ENCODE measurements around the gene DEPDC4.
"Not testable (repeated sequence)": the region's sequence is repeated elsewhere in the genome, so short reads cannot be mapped to it uniquely, and the experiment has no call there.

GRCh38 chr12:100294366-100294765 lies 27.5 kb upstream of the DEPDC4 start:
- TF ChIP-seq CTCF (IDR thresholded peaks at IDR 0.05; ENCODE audit: poor library complexity, severe bottlenecking); SMC3 (conservative IDR thresholded peaks at IDR 0.05; ENCODE audit: poor library complexity): not testable (repeated sequence)

Measured in neural cell (in vitro differentiated cells).